GM13976 (cell line): ENCODE data around the gene UHMK1.

Experiments
- DNase-seq: peaks from one replicate; pipeline ENCODE4 v3.0.0; 2012; ENCODE audit warnings: low spot score
- in situ Hi-C: fragments of 300-500 bp; cut with MboI; formaldehyde crosslinking; loops from one replicate; pipeline ENCODE4 v1.12.0; 2022; ENCODE audit warnings: low sequenced_read_pairs, mixed read lengths, inconsistent platforms; ENCODE audit not compliant: unreplicated experiment
- TF ChIP-seq, protein P1 (sequence below): IDR thresholded peaks from 2 replicates; pipeline ENCODE4 v1.5.1; 2012; ENCODE audit warnings: borderline replicate concordance, mild to moderate bottlenecking; ENCODE audit not compliant: insufficient read depth; ENCODE audit errors: extremely low read depth, missing control alignments, control extremely low read depth

Gene UHMK1

DNA sequence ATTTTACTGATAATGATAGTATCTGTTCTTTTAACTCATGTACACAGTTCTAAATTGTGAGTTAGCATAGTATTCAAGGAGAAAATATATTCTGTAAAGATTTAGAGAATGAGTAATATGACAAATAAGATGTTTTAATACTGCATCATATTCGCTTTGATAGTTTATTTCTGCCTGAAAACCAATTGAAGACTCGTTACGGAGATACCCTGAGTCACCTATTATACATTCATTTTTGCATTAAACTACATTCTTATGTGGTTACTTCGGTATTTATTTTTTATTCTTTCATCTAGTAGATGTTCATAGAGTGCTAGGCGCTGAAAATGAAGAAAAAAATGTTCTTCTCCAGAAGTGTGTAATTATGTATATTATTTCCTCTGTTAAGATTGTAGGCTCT lies 5.3 kb downstream of the UHMK1 start:
- no peak for DNase-seq
- in situ Hi-C loops: no loop called here
- TF ChIP-seq, protein P1, sequence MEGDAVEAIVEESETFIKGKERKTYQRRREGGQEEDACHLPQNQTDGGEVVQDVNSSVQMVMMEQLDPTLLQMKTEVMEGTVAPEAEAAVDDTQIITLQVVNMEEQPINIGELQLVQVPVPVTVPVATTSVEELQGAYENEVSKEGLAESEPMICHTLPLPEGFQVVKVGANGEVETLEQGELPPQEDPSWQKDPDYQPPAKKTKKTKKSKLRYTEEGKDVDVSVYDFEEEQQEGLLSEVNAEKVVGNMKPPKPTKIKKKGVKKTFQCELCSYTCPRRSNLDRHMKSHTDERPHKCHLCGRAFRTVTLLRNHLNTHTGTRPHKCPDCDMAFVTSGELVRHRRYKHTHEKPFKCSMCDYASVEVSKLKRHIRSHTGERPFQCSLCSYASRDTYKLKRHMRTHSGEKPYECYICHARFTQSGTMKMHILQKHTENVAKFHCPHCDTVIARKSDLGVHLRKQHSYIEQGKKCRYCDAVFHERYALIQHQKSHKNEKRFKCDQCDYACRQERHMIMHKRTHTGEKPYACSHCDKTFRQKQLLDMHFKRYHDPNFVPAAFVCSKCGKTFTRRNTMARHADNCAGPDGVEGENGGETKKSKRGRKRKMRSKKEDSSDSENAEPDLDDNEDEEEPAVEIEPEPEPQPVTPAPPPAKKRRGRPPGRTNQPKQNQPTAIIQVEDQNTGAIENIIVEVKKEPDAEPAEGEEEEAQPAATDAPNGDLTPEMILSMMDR: no peak

DNA sequence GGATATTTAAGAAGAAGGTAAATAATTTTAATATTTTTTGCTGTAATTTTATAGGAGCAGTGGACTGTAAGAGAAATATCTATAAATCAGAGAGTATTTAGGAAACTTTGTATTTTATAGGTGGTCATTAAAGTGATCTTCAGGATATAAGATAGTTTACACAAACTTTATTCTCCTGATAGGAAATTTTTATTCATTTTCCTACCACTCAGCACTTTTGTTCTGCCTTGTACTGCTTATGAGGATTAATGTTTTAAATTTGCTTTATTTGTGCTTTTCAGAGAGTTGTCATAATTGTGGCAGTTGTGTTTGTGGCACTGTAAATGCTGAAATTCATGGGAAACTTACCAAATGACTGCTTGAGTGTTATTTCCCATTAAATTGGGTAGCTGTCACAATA lies 29.7 kb downstream of the UHMK1 start:
- in situ Hi-C loops: no loop called here
- TF ChIP-seq, protein P1: no peak

DNA sequence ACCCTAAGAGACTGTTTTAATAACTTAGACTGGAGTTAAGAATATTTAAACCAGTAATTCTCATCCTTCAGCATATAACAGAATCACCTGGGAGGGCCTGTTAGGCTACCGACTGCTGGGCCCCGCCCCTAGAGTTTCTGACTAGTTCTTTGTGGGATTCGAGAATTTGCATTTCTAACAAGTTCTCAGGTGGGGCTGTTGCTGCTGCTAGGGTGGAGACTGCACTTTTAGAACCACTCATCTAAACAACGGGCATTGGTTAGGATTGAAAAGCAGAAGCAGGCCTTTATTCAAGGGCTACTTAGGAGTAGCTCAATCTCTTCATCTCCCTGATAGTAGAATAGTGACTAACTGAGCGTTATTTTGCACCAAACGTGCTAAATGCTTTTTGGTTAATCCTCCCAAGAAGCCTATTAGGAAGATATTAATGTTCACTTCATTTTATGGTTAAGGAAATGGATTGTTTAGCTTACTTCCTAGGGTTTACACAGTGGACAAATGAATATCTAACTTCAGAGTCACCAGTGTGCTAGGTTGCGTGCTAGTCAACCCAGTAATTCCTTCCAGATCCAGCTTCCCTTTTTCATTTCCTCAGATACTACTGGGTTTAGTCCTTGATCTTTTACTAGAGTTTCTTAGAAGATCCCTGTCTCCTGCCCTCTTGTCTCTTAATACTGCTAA lies 32.8 kb downstream of the UHMK1 start:
- DNase-seq: peak; percentile 64
- in situ Hi-C loops: no loop called here

More for the DNA sequence above, 29.7 kb downstream of the UHMK1 start:
- DNase-seq: no peak

DNA sequence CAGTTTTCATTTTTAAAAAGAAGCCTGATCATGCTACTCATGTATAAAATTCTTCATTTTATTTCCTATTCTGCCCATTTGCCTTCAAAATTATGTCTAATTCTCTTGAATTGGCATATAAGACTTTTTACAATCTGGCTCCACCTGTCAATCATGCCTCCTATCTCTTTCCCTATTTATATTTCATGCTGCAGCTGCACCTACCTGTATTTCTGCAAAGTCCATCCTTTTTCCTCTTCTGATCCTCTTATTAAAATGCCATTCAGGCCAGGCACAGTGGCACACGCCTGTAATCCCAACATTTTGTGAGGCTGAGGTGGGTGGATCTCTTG lies 33.3 kb downstream of the UHMK1 start:
- in situ Hi-C loops: no loop called here
- TF ChIP-seq, protein P1: no peak
- no peak for DNase-seq

More for the DNA sequence above, 32.8 kb downstream of the UHMK1 start:
- TF ChIP-seq, protein P1: no peak

DNA sequence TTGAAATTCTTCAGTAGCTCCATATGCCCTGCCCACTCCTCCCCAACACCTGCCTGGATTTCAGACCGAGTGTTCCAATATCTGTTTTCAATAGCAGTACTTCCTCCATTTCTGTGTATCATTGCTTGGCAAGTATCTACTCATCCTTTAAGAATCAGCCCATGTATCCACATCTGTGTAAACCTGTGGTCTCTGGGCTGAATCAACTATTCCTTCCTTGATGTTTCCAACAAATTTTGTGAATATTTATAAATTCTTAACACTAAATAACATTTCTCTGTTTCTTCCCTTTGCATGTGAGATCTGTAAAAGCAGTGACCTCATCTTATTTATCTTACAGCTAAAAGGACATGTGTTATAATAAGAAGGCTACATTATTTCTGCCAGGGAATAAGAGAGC lies 37.9 kb downstream of the UHMK1 start:
- in situ Hi-C loops: no loop called here
- TF ChIP-seq, protein P1: no peak
- DNase-seq: no peak

DNA sequence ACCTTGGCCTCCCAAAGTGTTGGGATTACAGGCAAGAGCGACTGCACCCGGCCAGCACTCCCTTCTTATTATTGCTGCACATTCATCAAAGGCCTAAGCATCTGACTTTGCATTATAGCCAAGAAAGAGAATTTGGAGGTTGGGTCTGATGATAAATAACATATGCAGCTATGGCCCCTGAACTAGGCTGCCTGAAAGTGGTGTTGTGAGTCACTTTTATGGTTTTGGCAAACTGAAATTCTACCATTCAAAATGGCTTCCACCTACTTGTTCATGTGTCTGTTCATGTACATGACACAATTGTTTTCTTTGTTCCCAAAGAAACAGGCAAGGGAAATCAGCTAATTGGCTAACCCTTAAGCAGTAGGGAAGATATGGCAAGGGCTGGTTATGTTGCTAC lies 38.9 kb downstream of the UHMK1 start:
- in situ Hi-C loops: no loop called here
- no peak for DNase-seq
- TF ChIP-seq, protein P1: no peak

DNA sequence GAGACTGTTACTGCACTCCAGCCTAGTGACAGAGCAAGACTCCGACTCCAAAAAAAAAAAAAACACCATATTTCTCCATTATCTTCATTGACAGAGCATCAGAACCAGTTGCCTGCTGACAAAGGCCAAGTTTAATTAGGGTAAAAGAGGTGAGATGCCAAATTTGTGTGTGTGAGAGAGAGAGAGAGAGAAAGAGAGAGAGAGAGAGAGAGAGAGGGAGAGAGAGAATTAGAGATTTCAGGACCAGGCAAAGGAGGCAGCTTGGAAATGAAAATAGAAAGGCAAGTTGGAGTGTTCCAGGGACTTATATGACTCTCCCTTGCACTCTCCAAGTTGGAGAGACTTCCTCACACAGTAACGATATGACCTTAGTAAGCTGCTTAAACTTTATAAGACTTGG lies 39.6 kb downstream of the UHMK1 start:
- TF ChIP-seq, protein P1: no peak

More for the DNA sequence above, 39.6 kb downstream of the UHMK1 start:
- DNase-seq: no peak
- in situ Hi-C loops: no loop called here
